ENCODE results near the gene MYO1E.
A peak's percentile ranks its signal among the peaks of the same experiment; 100 is the strongest.
"Not testable (repeated sequence)": the region's sequence is repeated elsewhere in the genome, so short reads cannot be mapped to it uniquely, and the experiment has no call there.

The MYO1E gene

DNA sequence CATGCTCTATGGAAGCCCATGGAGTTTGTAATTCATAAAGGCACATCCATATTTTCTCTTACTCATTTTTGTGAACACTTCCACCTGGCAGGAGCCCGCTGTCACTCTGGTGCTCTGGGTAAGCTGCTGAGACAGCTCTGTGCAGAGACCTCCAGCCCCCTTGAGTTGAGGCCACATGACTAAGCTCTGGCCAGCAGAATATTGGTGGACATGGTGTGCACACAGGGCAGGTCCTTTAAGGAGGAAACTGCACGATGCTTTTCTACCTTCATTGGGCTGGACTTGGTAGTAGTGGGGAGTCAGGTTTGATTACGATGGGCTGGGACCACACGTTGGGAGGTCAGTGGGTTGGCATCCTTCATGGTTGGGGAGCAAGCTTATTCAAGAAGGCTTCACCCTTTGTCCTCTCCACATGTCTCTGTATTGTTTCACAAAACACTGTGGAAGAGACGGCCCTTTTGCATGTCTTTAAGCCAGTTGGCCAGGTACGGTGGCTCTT lies 238.7 kb downstream of the MYO1E start:
- no peak for DNase-seq (ENCODE audit: low read depth in 3 of 3)

GRCh38 chr15:59131969-59132562 lies 240.6 kb downstream of the MYO1E start:
- DNase-seq (ENCODE audit: low read depth in 3 of 3): no peak

- DNase-seq (ENCODE audit: low read depth in 3 of 3): no peak
Observed at GRCh38 chr15:59131456-59131855, 241.2 kb downstream of the MYO1E start.

GRCh38 chr15:59127255-59127654 lies 245.4 kb downstream of the MYO1E start:
- DNase-seq (ENCODE audit: low read depth in 3 of 3): not testable (repeated sequence)

DNA sequence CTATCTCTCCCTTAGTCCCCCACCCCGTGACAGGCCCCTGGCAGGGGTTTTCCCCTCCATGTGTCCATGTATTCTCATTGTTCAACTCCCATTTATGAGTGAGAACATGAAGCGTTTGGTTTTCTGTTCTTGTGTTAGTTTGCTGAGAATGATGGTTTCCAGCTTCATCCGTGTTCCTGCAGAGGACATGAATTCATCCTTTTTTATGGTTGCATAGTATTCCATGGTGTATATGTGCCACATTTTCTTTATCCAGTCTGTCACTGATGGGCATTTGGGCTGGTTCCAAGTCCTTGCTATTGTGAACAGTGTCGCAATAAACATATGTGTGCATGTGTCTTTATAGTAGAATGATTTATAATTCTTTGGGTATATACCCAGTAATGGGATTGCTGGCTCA lies 247.0 kb downstream of the MYO1E start:
- not testable (repeated sequence) for DNase-seq (ENCODE audit: low read depth in 3 of 3)

- no peak for DNase-seq (ENCODE audit: low read depth in 3 of 3)
Observed at GRCh38 chr15:59124261-59124660, 248.4 kb downstream of the MYO1E start.

GRCh38 chr15:59120937-59121336 lies 251.7 kb downstream of the MYO1E start:
- no peak for DNase-seq (ENCODE audit: low read depth in 3 of 3)

GRCh38 chr15:59119625-59120024 lies 253.0 kb downstream of the MYO1E start:
- DNase-seq (ENCODE audit: low read depth in 3 of 3): no peak

DNA sequence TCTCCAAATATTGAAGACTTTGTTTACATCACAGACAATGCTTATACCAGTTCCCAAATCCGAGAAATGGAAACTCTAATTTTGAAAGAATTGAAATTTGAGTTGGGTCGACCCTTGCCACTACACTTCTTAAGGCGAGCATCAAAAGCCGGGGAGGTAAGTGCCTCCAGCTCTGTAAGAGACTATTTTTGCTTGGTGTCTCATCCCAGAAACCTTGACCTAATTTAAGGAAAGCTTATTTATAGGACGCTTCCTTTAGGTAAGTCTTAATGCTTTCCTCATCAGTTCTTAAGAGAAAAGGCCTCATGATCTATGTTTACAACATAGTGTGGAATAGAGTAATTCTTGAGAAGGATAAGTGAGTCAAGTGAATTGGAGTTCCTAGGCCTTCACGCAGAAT lies 255.9 kb downstream of the MYO1E start:
- no peak for DNase-seq (ENCODE audit: low read depth in 3 of 3)

GRCh38 chr15:59116141-59116540 lies 256.5 kb downstream of the MYO1E start:
- no peak for DNase-seq (ENCODE audit: low read depth in 3 of 3)

GRCh38 chr15:59115047-59115446 lies 257.6 kb downstream of the MYO1E start:
- no peak for DNase-seq (ENCODE audit: low read depth in 3 of 3)

DNA sequence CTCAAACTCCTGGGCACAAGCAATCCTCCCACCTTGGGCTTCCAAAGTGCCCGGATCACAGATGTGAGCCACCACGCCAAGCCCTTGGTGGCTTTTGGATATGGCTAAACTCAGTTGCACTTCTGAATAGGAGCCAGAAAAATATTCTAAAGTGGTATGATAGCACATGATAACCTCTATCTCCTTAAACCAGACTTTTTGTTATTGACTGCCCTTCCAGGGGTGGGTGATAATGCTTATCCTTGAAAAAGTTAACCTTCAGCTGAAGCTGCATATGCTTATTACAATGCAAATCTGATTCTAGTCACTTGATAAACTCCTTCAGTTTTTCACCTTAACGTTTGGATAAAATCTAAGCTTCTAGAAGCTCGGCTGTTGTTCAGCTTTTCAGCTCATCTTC lies 261.4 kb downstream of the MYO1E start:
- no peak for DNase-seq (ENCODE audit: low read depth in 3 of 3)

GRCh38 chr15:59105854-59106253 lies 266.8 kb downstream of the MYO1E start:
- DNase-seq (ENCODE audit: low read depth in 3 of 3): no peak

DNA sequence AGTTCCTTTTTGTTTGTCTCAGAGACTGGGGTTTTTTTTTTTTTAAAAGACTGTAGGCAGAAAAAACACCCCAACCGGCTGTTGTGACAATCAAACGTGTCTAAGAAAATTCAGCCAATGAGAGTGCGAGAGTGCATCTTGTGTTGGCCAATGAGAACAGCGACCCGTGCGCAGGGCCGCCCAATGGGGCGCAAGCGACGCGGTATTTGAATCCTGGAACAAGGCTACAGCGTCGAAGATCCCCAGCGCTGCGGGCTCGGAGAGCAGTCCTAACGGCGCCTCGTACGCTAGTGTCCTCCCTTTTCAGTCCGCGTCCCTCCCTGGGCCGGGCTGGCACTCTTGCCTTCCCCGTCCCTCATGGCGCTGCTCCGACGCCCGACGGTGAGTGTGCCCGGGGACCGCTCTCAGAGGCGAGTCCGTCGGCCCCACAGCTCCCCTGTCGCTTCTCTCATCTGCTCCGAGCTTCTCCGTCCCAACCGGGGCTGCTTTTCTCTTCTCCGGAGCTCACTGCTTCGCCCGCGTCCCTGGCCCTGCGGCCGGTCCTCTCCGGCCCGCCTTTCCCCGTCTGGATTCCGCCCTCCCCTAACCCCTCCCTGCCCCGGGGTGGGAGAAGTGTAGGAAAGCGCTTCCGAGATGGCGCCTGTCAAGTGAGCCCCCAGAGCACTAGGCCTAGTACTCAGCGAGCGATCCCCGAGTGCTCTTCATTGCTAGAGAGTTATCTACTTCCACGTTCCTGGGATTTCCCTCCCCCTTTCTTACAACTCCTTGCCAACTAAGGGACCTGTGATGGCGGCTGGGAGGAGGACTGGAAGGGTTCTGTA lies 267.5 kb downstream of the MYO1E start, which contains the start of gene CCNB2:
Gene CCNB2, plus strand, starts transcription at position 235 of the 821 bp plus-strand sequence. Its CDS starts 123 bp downstream, at position 358.
- peak; percentile 52 to 67 (median 65) for DNase-seq (ENCODE audit: low read depth in 3 of 3)

DNA sequence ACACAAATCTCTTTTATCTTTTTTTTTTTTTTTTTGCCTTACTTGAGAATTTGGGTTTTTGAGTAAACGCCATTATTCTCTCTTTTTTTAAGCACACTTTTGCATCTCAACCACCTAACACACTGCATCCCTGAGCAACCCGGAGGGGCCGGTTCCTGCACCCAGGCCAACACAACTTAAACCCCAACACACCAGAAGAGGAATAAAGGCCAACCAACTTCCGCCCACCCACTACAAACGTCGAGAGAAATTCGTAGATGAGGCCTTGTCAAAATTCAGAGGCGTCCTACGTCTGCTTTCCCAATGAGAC lies 268.1 kb downstream of the MYO1E start:
- no peak for DNase-seq (ENCODE audit: low read depth in 3 of 3)

DNA sequence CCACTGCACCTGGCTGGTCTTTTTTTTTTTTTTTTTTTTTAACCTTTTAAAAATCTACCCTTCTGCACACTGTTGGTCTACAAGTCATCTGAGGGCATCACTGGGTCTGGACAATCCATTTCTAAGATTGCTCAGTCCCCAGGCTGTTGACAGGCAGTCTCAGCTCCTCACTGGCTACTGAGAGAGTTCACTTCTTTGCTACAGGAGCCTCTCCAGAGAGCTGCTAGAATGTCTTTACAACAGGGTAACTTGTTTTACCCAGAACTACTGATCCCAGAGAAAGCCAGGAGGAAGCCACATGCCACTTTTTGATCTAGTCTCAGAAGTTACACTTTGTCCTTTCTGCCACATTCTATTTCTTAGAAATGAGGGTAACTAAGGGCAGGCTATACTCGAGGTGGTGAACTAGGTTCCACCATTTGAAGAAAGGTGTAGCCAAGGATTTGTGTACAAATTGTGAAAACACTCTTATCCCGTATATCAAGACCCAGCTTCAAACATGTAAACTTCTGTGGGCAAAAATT lies 273.4 kb downstream of the MYO1E start:
- no peak for DNase-seq (ENCODE audit: low read depth in 3 of 3)

DNA sequence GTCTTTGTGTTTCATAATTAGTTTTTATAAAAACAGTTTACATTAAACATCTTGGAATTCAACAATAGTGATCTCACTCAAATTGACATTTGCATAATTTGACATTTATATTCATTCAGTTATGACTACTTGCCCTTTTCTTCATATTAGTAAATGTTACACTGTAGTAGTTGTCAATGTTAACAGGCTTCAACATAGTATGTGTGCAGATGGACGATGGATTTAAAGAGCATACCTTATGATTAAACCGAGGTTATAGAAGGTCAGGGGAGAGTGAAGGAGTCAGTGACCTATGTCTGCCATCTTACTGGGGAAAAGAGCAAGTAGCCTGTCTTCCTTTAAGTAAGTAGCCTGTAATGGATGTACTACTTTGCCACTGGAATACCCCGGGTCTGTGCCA lies 276.2 kb downstream of the MYO1E start:
- DNase-seq (ENCODE audit: low read depth in 3 of 3): no peak

DNA sequence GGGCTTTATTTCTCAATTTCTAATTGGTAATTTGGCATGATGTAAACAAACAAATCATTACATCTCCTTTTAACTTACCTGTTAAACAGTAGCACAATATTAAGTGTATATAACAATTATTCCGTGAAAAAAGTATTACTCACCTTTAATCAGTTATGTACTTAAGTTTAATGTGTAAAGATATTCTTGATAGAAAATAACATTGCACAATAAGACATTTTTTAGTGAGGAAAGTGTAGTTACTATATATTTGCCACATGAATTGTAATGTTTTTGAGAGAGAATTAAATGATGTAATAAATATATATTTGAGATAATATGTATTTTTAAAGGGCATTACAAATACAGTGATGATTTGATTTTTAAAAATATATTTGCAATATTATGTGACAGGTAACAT lies 278.6 kb downstream of the MYO1E start:
- DNase-seq (ENCODE audit: low read depth in 3 of 3): no peak

- DNase-seq (ENCODE audit: low read depth in 3 of 3): no peak
Observed at GRCh38 chr15:59087731-59088130, 284.9 kb downstream of the MYO1E start.

All from stimulated activated CD4-positive, alpha-beta T cell treated with anti-CD3 and anti-CD28 coated beads, TNF-alpha, amount 100 ng/mL, for 4 hours (primary cell).